NCI-H1694 (cell line): ENCODE data around the gene RNF32.
"Not testable (repeated sequence)": the region's sequence is repeated elsewhere in the genome, so short reads cannot be mapped to it uniquely, and the experiment has no call there.

Experiments used
- DNase-seq: peaks from one replicate; lab custom pipeline; 2025; lab: John Stamatoyannopoulos, UW

Gene RNF32

GRCh38 chr7:156676263-156676662 is 35.7 kb downstream of the RNF32 start:
- no peak for DNase-seq

GRCh38 chr7:156677374-156678054 is 36.9 kb downstream of the RNF32 start:
- no peak for DNase-seq

- no peak for DNase-seq
These were observed 39.7 kb downstream of the RNF32 start for GRCh38 chr7:156680281-156680680.

- no peak for DNase-seq
These were observed 42.4 kb downstream of the RNF32 start for GRCh38 chr7:156682928-156683327.

- DNase-seq: no peak
These were observed 43.7 kb downstream of the RNF32 start for GRCh38 chr7:156684251-156684650.

- DNase-seq: no peak
These were observed 44.1 kb downstream of the RNF32 start for GRCh38 chr7:156684661-156685060.

GRCh38 chr7:156691764-156692163 is 51.2 kb downstream of the RNF32 start:
- DNase-seq: no peak

- DNase-seq: no peak
These were observed 52.3 kb downstream of the RNF32 start for GRCh38 chr7:156692849-156693248.

- DNase-seq: no peak
These were observed 53.1 kb downstream of the RNF32 start for GRCh38 chr7:156693627-156694026.

- not testable (repeated sequence) for DNase-seq
These were observed 56.7 kb downstream of the RNF32 start for GRCh38 chr7:156697283-156697682.

GRCh38 chr7:156698512-156698911 is 57.9 kb downstream of the RNF32 start:
- DNase-seq: not testable (repeated sequence)

- DNase-seq: not testable (repeated sequence)
These were observed 61.2 kb downstream of the RNF32 start for GRCh38 chr7:156701787-156702186.

- no peak for DNase-seq
These were observed 61.8 kb downstream of the RNF32 start for GRCh38 chr7:156702399-156702798.

GRCh38 chr7:156703209-156703608 is 62.6 kb downstream of the RNF32 start:
- DNase-seq: no peak

GRCh38 chr7:156703773-156704482 is 63.4 kb downstream of the RNF32 start:
- no peak for DNase-seq

GRCh38 chr7:156722043-156722826 is 81.7 kb downstream of the RNF32 start:
- no peak for DNase-seq

- no peak for DNase-seq
These were observed 84.5 kb downstream of the RNF32 start for GRCh38 chr7:156725073-156725472.

GRCh38 chr7:156725936-156726335 is 85.4 kb downstream of the RNF32 start:
- no peak for DNase-seq
